ENCODE measurements around the gene RBM20. TPM values are rescaled to one million over a fixed set of nuclear protein-coding genes. Genes with fewer than 3 reads are reported as not detected.

RBM20 gene
- total and polyA plus RNA-seq, 2 experiments from 2014 or later: not detected

GRCh38 chr10:110748970-110749369 lies 104.8 kb downstream of the RBM20 start:
- Histone ChIP-seq H3K4me1 (ENCODE audit: insufficient read depth) (peaks cover 7% of the 10 kb centered on the region), H4K20me1 (ENCODE audit: insufficient read depth) (no peaks in the 10 kb centered on the region), H3K27me3 (replicated peaks; ENCODE audit: insufficient read depth) (no peaks in the 10 kb centered on the region), H3K4me3 (no peak overlapping the region), H3K9me2 (ENCODE audit: insufficient read depth) (no peaks in the 10 kb centered on the region), H3K27ac (no peak overlapping the region), H3F3A (ENCODE audit: insufficient read depth) (no peaks in the 10 kb centered on the region), H3K9ac (no peak overlapping the region), H2AFZ (no peak overlapping the region), H3K79me2 (ENCODE audit: insufficient read depth) (no peaks in the 10 kb centered on the region), H3K4me2 (ENCODE audit: unreplicated experiment) (no peak overlapping the region), H3K9me3 (ENCODE audit: low read depth) (no peaks in the 10 kb centered on the region), H3K36me3 (ENCODE audit: low read depth) (no peaks in the 10 kb centered on the region)
- TF ChIP-seq EZH2phosphoT487 (IDR thresholded peaks at IDR 0.05; ENCODE audit: insufficient read depth, low read depth): no peak
- no peak for TF ChIP-seq EZH2 (IDR thresholded peaks at IDR 0.05; ENCODE audit: insufficient read depth, poor library complexity, severe bottlenecking)
- WGBS, 2 experiments (ENCODE audit: low coverage in 1 of 2, low lambda C conversion rate in 2 of 2, missing lambda C conversion rate in 2 of 2): 41 to 48% methylated on average over 3 of the region's 3 CpGs
- DNase-seq: no peak
- in situ Hi-C loops (cut with MboI): no loop called here

GRCh38 chr10:110750931-110751330 lies 106.8 kb downstream of the RBM20 start:
- no peaks in the 10 kb centered on the region for H3K79me2 ChIP-seq (ENCODE audit: insufficient read depth)
- TF ChIP-seq EZH2 (IDR thresholded peaks at IDR 0.05; ENCODE audit: insufficient read depth, poor library complexity, severe bottlenecking) (no peak), EZH2phosphoT487 (IDR thresholded peaks at IDR 0.05; ENCODE audit: insufficient read depth, low read depth) (no peak)
- H3K4me3 ChIP-seq: no peak overlapping the region
- H3K27me3 ChIP-seq (replicated peaks; ENCODE audit: insufficient read depth): no peaks in the 10 kb centered on the region
- no peak for DNase-seq
- H3F3A ChIP-seq (ENCODE audit: insufficient read depth): no peaks in the 10 kb centered on the region
- H3K9me3 ChIP-seq (ENCODE audit: low read depth): no peaks in the 10 kb centered on the region
- peaks cover 7% of the 10 kb centered on the region for H3K4me1 ChIP-seq (ENCODE audit: insufficient read depth)
- no peak overlapping the region for H3K9ac ChIP-seq
- no peaks in the 10 kb centered on the region for H4K20me1 ChIP-seq (ENCODE audit: insufficient read depth)
- no peak overlapping the region for H2AFZ ChIP-seq
- no peak overlapping the region for H3K4me2 ChIP-seq (ENCODE audit: unreplicated experiment)
- in situ Hi-C loops (cut with MboI): loop anchor here (25.0 kb wide), 1 partner anchor 1386 kb away; no protein-coding TSS in a partner anchor
- no peaks in the 10 kb centered on the region for H3K36me3 ChIP-seq (ENCODE audit: low read depth)
- H3K27ac ChIP-seq: no peak overlapping the region
- no peaks in the 10 kb centered on the region for H3K9me2 ChIP-seq (ENCODE audit: insufficient read depth)
- 70 to 74% methylated on average over 2 of the region's 2 CpGs for WGBS, 2 experiments (ENCODE audit: low coverage in 1 of 2, low lambda C conversion rate in 2 of 2, missing lambda C conversion rate in 2 of 2)

- Histone ChIP-seq H3K4me1 (ENCODE audit: insufficient read depth) (peaks cover 7% of the 10 kb centered on the region), H3K79me2 (ENCODE audit: insufficient read depth) (no peaks in the 10 kb centered on the region), H3F3A (ENCODE audit: insufficient read depth) (no peaks in the 10 kb centered on the region), H4K20me1 (ENCODE audit: insufficient read depth) (no peaks in the 10 kb centered on the region; the same call in 1 of the 2 replicates), H3K4me2 (ENCODE audit: unreplicated experiment) (no peak overlapping the region), H3K27me3 (replicated peaks; ENCODE audit: insufficient read depth) (no peaks in the 10 kb centered on the region; the same call in 1 of the 2 replicates), H3K9me2 (ENCODE audit: insufficient read depth) (no peaks in the 10 kb centered on the region), H3K4me3 (no peak overlapping the region), H3K9me3 (ENCODE audit: low read depth) (no peaks in the 10 kb centered on the region), H3K27ac (no peak overlapping the region), H3K36me3 (ENCODE audit: low read depth) (no peaks in the 10 kb centered on the region), H2AFZ (no peak overlapping the region), H3K9ac (no peak overlapping the region)
- TF ChIP-seq EZH2 (IDR thresholded peaks at IDR 0.05; ENCODE audit: insufficient read depth, poor library complexity, severe bottlenecking) (no peak), EZH2phosphoT487 (IDR thresholded peaks at IDR 0.05; ENCODE audit: insufficient read depth, low read depth) (no peak)
- in situ Hi-C loops (cut with MboI): loop anchor here (25.0 kb wide), 1 partner anchor 1385 kb away; no protein-coding TSS in a partner anchor
- DNase-seq: no peak
- WGBS, 2 experiments (ENCODE audit: low coverage in 1 of 2, low lambda C conversion rate in 2 of 2, missing lambda C conversion rate in 2 of 2): 56 to 57% methylated on average over 6 of the region's 6 CpGs
Observed at GRCh38 chr10:110751850-110752249, 107.7 kb downstream of the RBM20 start.

GRCh38 chr10:110753462-110753861 lies 109.3 kb downstream of the RBM20 start:
- H3K4me1 ChIP-seq (ENCODE audit: insufficient read depth): peaks cover under 1% of the 10 kb centered on the region; the same call in 1 of the 2 replicates
- no peak overlapping the region for H3K27ac ChIP-seq
- in situ Hi-C loops (cut with MboI): loop anchor here (25.0 kb wide), 1 partner anchor 1384 kb away; no protein-coding TSS in a partner anchor
- H3K79me2 ChIP-seq (ENCODE audit: insufficient read depth): no peaks in the 10 kb centered on the region
- no peaks in the 10 kb centered on the region for H3K9me3 ChIP-seq (ENCODE audit: low read depth)
- TF ChIP-seq EZH2 (IDR thresholded peaks at IDR 0.05; ENCODE audit: insufficient read depth, poor library complexity, severe bottlenecking) (no peak), EZH2phosphoT487 (IDR thresholded peaks at IDR 0.05; ENCODE audit: insufficient read depth, low read depth) (no peak)
- no peak overlapping the region for H3K4me2 ChIP-seq (ENCODE audit: unreplicated experiment)
- WGBS, 2 experiments (ENCODE audit: low coverage in 1 of 2, low lambda C conversion rate in 2 of 2, missing lambda C conversion rate in 2 of 2): 62 to 66% methylated on average over 4 of the region's 4 CpGs
- H3K4me3 ChIP-seq: no peak overlapping the region
- H2AFZ ChIP-seq: no peak overlapping the region
- DNase-seq: no peak
- H3K36me3 ChIP-seq (ENCODE audit: low read depth): no peaks in the 10 kb centered on the region
- H4K20me1 ChIP-seq (ENCODE audit: insufficient read depth): no peaks in the 10 kb centered on the region; the same call in 1 of the 2 replicates
- no peaks in the 10 kb centered on the region for H3K9me2 ChIP-seq (ENCODE audit: insufficient read depth)
- H3F3A ChIP-seq (ENCODE audit: insufficient read depth): no peaks in the 10 kb centered on the region
- H3K27me3 ChIP-seq (replicated peaks; ENCODE audit: insufficient read depth): no peaks in the 10 kb centered on the region; the same call in 1 of the 2 replicates
- no peak overlapping the region for H3K9ac ChIP-seq
